Measurements from ENCODE around the gene PCLO.

Gene PCLO

DNA sequence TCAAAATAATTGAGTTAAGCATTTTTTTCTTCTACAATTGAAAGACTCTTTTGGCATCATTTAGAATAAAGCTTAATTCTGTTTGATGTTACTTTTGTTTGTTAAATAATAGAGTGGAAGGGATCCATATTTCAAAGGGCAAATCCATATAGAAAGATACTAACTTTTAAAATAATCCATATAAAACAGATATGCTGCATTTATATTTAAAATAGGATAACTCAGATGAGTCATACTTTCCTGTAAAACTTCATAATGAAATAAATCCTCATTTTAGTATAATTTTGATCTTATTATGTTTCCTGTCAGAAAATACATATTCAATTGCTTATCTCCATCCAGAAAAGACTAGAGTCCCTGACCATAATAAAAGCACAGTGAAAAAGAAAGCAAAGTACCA lies 323.6 kb downstream of the PCLO start:
- DNase-seq (ENCODE audit: low read depth in 2 of 2): no peak

DNA sequence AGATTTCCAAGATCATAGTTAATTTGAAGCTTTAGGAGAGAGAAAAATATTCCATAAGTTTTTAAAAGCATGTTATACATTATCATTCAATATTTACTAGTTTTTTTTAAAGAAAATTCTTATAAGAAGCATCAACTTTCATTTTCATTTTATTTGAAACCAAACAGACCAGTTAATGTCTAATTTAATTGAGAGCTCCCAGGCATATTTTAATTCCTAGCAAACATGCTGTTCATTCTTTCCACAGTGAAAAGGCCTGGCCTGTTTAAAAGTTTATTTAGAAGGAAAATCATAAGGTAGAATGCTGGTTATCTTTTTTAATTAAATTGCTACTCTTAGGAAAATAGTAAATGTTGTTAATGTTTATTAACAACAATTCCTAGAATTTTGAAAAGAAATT lies 324.4 kb downstream of the PCLO start:
- no peak for DNase-seq (ENCODE audit: low read depth in 2 of 2)

DNA sequence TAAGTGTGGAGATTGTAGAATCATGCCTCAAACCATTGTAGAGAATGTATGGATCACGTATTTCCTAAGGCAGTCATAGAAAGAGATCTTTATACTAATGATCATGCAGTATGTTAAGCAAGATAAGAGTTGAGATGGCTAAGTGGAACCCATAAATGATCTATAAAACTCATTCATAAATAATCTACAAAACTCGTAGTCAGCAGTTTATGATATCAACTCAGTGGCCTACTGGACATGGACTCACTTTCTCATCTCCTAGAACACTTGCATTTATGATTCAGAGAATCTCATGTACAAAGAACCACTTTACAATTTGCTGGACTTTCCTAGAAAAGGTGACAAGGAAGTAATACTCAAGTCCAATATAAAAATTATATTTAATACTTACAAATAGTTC lies 339.6 kb downstream of the PCLO start:
- no peak for DNase-seq (ENCODE audit: low read depth in 2 of 2)

- no peak for DNase-seq (ENCODE audit: low read depth in 2 of 2)
Measured at GRCh38 chr7:82821037-82821436, 341.6 kb downstream of the PCLO start.

DNA sequence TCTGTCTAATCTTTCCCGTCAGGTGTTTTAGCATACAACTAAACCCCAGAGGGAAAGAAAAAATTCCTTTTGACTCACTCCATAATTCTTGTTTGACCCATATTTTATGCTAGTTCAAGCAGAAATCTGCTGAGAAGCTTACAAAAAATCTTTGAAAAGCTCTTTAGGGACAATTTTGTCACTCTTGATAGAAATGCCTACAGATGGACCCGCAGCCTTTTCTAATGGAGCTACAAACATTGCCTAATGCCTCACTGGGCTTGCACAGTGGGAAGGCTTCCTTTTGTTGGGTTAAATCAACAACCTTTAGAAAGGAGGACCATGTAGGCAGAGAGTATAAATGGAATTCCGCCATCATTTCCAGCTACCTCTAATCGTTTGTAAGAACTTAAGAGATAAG lies 344.5 kb downstream of the PCLO start:
- no peak for DNase-seq (ENCODE audit: low read depth in 2 of 2)

DNA sequence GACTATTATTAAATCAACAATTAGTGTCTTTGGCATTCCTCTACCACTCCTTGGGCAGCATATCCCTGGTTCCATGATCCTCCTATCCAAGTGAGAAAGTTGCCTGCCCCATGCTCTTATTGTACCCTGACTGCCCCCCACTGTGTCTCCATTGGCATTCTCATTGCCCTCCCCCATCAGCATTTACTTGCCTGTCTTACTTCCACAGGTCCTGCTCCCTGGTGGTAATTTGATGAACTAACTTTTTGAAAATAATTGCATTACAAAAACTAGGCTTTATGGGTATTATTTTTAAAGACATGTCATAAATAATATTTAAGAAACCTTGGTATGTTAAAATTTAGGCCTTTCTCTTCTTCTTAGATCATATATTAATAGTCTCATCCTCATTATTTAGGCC lies 346.4 kb downstream of the PCLO start:
- no peak for DNase-seq (ENCODE audit: low read depth in 2 of 2)

- DNase-seq (ENCODE audit: low read depth in 2 of 2): no peak
Measured at GRCh38 chr7:82810558-82811259, 352.0 kb downstream of the PCLO start.

DNA sequence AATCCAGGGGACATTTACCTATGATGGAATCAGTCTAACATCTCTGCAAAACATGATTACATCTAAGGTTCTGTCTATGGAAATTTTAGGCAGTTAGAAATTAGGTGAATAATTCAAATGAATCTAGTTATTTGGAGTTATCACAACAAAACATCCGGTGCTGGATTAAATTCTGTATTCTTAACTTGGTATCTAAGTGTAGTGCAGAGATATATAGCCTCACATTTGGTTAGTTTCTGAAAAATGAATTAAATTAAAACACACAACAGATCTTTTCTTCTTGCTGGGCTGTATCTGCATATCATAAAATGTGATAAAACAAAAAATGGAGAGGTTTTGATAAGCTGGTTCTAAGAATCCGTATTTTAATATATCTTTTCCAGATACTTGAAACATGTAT lies 354.1 kb downstream of the PCLO start:
- no peak for DNase-seq (ENCODE audit: low read depth in 2 of 2)

DNA sequence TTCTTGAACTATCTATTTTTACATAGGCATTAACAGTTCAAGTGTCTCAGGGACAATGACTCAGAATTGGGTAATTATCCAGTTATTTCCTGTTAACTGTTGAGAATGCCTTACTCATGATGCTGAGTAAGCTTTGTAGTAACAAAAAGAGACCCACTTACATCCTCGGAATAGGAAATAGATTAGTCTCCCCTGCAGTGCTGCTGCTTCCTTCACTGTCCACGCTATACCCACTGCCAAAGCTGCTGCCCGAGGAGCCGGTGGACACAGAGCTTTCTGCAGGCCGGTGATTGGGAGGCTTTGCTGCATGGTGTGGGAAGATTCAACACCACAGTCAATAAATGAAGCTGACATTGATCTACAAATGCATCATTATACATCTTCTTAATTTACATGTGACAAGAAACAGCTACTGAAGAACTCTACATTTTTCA lies 357.1 kb downstream of the PCLO start:
- no peak for DNase-seq (ENCODE audit: low read depth in 2 of 2)

DNA sequence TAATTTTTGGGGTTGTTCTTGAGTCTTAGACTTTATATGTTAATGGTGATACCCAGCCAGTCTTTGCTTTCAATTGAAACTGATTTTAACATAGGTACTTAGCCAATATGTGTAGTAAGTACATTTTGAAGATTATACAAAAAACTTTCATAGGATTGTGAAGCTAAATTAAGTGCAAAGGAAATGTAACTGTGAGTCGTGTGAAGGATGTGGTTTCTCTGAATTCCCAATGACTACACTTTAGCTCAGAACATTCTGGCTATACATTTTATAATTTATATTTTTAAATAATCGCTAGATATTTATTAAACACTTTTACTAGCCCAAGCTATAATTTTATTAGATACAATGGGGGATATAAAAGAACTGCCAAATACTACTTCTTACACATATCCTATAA lies 359.3 kb downstream of the PCLO start:
- no peak for DNase-seq (ENCODE audit: low read depth in 2 of 2)

DNA sequence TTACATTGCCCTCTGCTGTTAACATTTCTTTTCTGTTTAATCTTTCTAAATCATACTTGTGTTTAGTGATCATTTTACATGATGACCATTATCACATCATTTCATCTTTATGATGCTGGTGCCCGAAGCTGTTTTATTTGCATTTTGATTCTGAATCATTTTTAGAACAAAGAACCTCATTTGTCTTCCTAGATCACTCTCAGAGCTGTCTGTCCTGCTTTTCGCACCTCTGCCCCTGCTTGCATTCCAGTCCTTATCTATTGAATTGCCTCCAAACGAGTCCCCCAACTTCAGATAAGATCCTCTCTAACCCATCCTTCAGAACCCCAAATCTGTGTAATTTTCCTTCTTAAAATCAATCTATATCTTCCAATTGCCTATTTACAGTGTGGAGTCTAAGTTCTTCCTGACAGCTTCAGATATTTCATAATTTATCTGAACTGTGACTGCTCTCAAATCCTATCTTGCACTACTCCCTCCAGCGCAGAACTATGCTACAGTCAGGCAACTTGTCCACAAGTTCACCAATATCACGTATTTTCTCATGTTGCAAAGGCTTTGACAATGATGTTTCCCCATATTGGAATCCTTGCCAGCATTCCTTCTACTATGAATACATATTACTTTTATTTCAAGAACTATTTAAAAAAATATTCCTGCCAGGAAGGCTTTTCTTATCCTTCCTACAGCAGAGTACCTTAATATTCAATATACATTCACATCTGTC lies 372.6 kb downstream of the PCLO start:
- DNase-seq (ENCODE audit: low read depth in 2 of 2): no peak

DNA sequence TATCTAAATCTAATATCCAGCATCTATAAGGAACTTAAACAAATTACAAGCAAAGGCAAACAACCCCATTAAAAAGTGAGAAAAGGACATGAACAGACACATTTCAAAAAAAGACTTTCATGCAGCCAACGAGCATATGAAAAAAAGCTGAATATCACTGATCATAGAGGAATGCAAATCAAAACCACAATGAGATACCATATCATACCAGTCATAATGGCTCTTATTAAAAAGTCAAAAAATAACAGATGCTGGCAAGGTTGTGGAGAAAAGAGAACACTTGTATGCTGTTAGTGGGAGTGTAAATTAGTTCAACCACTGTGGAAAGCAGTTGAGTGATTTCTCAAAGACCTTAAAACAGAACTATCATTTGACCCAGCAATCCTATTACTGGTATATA lies 384.7 kb downstream of the PCLO start:
- no peak for DNase-seq (ENCODE audit: low read depth in 2 of 2)

- DNase-seq (ENCODE audit: low read depth in 2 of 2): no peak
Measured at GRCh38 chr7:82762880-82763279, 399.8 kb downstream of the PCLO start.

GRCh38 chr7:82760831-82761230 lies 401.9 kb downstream of the PCLO start:
- DNase-seq (ENCODE audit: low read depth in 2 of 2): no peak

DNA sequence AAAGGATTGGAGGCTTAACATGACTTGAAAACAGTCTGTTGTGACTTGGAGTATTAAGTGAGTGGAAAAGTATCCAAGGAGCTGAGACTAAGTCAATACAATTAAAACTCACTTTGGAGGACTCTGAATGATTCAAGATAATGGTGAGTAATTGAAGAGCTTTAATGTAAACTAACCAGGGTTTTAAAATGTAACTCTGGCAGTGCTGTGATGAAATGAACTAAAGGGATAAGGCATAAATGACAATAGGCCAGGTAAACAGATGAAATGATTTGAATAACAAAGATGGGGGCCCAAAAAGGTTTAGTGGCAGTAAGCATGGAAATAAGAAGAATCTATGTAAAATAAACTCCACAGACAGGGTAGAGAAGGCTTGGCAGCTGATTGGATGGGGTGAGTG lies 402.6 kb downstream of the PCLO start:
- no peak for DNase-seq (ENCODE audit: low read depth in 2 of 2)

DNA sequence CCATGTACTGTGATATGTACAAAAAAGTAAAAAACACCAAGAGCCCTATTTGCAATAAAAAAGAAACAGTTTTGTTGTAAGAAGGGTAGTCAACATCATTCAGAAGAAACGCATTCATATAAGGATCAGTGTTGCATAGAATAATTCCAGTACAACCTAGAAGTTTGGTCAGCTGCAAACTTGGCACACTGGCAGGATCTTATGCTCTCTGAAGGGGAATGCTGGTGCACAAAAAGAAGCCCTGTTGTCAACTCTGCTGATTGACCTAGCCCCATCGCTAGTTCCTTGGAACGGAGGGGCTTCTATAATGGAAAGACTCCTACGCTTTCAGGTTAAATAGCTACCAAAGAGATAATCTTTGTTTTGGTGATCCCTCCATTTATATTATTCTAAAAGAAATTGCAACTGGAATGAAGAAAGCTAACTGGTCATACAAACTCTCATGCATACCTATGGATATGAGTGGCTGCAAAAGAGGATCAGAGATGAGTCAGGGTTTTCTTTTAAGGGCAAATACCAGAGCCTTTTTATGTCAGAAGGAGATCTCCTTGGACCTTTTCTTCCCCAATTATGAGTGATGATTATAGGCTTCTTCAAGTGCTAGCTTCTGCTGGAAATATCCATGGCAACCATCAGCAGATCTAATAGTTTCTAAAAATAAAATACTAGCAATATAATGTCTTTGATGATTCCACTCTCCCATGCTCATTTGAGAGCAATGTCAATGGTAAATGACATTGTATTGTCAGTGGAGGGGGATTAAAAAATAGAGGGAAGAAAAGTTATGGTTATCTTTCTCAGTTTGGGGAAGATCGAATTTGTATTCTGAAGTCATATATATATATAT lies 406.8 kb downstream of the PCLO start:
- no peak for DNase-seq (ENCODE audit: low read depth in 2 of 2)

GRCh38 chr7:82750007-82750406 lies 412.7 kb downstream of the PCLO start:
- no peak for DNase-seq (ENCODE audit: low read depth in 2 of 2)

- DNase-seq (ENCODE audit: low read depth in 2 of 2): no peak
Measured at GRCh38 chr7:82745820-82746219, 416.9 kb downstream of the PCLO start.

DNA sequence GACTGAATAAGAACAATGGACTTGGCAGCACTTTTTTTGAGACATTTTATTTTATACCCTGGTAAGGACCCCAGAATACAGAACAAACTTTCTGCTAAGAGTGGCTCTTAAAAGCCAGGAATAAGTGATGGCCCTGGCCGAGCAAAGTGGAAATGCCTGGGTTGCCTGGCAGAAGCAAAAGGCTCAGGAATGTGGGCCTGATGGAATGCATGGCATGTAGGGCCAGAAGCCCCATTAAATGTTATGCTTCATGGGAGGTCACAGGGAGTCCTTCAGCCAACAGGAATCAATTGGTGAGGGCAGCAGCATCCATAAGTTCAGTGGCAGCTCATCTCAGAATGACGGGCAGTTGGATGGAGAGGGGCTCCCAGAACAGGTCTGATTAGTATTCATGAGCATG lies 417.6 kb downstream of the PCLO start:
- no peak for DNase-seq (ENCODE audit: low read depth in 2 of 2)

- no peak for DNase-seq (ENCODE audit: low read depth in 2 of 2)
Measured at GRCh38 chr7:82742163-82742562, 420.5 kb downstream of the PCLO start.

DNA sequence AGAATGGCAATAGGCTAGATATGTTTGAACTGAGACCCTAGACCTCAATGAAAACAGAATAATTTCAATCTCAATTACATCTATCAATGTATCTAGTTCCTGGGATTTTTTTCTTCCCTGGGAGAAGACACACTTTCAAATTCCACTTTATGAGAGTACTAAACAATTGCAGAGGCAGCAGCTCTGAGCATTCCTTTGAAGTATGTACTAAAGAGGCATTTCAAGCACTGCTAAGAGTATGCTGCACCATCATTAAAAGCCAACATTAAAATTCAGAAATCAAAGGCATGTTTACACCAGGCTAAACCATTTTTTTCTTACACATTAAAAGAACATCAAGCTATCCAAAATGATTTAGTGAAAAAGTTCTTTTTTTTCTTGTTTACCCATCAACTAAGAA lies 421.2 kb downstream of the PCLO start:
- DNase-seq (ENCODE audit: low read depth in 2 of 2): no peak

DNA sequence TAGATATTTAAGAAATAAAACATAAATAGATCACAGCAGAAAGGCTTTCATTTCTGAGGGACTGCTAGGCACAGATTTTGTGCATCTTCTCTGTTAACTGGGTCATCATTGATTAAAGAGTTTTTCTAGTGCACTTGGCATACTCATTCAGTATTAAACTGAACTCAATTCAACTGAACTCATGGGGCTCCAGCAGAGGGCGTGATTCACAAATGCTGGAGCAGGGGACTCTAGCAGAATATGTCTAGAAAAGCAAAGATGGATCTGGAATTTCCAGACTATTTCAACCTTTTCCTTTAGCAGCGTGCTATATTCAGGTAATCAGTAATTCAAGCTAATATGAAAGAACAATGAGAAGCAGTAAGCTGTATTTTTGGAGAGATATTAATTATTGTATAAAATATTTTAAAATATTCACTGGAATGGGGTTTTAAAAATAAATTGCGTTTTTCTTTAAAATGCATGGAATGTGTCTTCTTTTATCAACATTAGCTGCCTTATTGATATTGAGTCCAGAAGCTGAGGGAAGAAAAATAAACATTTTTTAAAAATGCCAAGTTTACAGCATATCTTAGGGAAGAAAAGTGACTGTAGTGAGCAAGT lies 422.3 kb downstream of the PCLO start:
- DNase-seq (ENCODE audit: low read depth in 2 of 2): no peak

Measured in stimulated activated CD8-positive, alpha-beta memory T cell treated with anti-CD3 and anti-CD28 coated beads, Interleukin-7, amount 100 ng/mL, for 1 hour (primary cell).